Measurements from ENCODE around the gene PSMA6. TPM values are rescaled to one million over a fixed set of nuclear protein-coding genes. Genes with fewer than 3 reads are reported as not detected.

Gene PSMA6
- total and polyA plus RNA-seq, 2 of the 13 experiments (the other 11 are each of a cell fraction or from before 2014, with no cell fraction given): 525 to 1,109 TPM

DNA sequence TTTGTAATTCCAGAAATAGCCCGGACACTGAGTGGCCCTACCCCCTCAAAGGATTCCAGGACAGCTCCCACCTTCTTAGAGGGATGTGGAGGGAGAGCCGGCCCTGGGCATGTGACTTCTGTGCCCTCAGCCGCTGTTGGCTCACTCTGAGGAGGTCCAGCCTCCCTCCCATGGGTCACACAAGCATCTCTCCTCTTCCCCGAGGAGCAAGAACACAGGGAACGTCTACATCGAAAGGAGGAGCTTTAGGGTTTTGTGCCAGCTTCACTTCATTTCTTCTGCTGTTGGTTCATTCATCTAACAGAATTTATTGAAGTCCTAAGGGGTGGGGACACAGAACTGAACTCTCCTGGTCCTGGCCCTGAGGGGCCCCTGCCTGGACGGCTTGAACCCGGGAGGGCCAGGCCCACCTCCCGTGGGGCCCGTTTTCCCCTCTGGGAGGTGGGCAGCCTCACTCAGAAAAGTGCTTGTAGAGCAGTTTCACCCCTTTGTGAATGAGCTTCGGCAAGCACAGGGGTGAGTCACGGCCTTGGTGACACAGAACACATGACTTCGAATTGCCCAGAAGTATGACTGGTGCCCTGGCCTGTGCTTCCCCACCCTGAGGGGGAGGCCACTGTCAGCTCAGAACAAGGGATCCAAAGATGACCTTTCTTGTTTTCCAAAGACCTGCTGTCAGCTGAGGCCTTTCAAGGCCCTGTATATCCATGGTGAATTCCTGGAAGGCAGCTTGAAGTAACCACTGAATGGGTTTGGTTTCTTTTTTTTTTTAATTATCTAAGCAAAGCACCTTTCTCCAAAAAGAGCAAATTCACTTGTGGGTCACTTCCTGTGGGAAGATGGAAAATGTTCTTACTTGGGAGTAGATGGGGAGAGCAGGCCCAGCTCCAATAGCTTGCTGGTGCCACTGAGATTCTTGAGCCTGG lies 73.2 kb downstream of the PSMA6 start (continued):
- TF ChIP-seq, protein P1, sequence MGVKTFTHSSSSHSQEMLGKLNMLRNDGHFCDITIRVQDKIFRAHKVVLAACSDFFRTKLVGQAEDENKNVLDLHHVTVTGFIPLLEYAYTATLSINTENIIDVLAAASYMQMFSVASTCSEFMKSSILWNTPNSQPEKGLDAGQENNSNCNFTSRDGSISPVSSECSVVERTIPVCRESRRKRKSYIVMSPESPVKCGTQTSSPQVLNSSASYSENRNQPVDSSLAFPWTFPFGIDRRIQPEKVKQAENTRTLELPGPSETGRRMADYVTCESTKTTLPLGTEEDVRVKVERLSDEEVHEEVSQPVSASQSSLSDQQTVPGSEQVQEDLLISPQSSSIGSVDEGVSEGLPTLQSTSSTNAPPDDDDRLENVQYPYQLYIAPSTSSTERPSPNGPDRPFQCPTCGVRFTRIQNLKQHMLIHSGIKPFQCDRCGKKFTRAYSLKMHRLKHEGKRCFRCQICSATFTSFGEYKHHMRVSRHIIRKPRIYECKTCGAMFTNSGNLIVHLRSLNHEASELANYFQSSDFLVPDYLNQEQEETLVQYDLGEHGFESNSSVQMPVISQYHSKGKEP (CRISPR knock-in tag; IDR thresholded peaks at IDR 0.05): 0 out of 2 replicates have a peak, but pooled peaks have one; percentile 64
- TF ChIP-seq MAFG (CRISPR knock-in tag; IDR thresholded peaks at IDR 0.05): 0 out of 2 replicates have a peak, but pooled peaks have one; percentile 26
- no peak for TF ChIP-seq ZNF138 (CRISPR knock-in tag; IDR thresholded peaks at IDR 0.05; ENCODE audit: low read depth)
- no peak for TF ChIP-seq ZSCAN30 (CRISPR knock-in tag; IDR thresholded peaks at IDR 0.05)
- TF ChIP-seq KDM1A (CRISPR knock-in tag; IDR thresholded peaks at IDR 0.05): peak; percentile 61
- TF ChIP-seq ZNF839 (CRISPR knock-in tag; IDR thresholded peaks at IDR 0.05; ENCODE audit: borderline replicate concordance): peak; percentile 24; the same call in 1 of the 2 replicates
- TF ChIP-seq ZFP36 (IDR thresholded peaks at IDR 0.05; ENCODE audit: borderline replicate concordance, low read depth, low read length, partially characterized antibody): no peak
- TF ChIP-seq ZNF619 (CRISPR knock-in tag; IDR thresholded peaks at IDR 0.05): 0 out of 2 replicates have a peak, but pooled peaks have one; percentile 51
- TF ChIP-seq MTA1 (CRISPR knock-in tag; IDR thresholded peaks at IDR 0.05; ENCODE audit: borderline replicate concordance): peak; percentile 62; the same call in 1 of the 2 replicates
- peak; percentile 82 to 88 for TF ChIP-seq NR2F1 (CRISPR knock-in tag; IDR thresholded peaks at IDR 0.05)
- peak; percentile 77; the same call in 1 of the 2 replicates for TF ChIP-seq ZNF598 (CRISPR knock-in tag; IDR thresholded peaks at IDR 0.05; ENCODE audit: borderline replicate concordance)
- peak; percentile 99 for TF ChIP-seq ZNF136 (CRISPR knock-in tag; IDR thresholded peaks at IDR 0.05; ENCODE audit: low read depth)
- TF ChIP-seq, protein P2, sequence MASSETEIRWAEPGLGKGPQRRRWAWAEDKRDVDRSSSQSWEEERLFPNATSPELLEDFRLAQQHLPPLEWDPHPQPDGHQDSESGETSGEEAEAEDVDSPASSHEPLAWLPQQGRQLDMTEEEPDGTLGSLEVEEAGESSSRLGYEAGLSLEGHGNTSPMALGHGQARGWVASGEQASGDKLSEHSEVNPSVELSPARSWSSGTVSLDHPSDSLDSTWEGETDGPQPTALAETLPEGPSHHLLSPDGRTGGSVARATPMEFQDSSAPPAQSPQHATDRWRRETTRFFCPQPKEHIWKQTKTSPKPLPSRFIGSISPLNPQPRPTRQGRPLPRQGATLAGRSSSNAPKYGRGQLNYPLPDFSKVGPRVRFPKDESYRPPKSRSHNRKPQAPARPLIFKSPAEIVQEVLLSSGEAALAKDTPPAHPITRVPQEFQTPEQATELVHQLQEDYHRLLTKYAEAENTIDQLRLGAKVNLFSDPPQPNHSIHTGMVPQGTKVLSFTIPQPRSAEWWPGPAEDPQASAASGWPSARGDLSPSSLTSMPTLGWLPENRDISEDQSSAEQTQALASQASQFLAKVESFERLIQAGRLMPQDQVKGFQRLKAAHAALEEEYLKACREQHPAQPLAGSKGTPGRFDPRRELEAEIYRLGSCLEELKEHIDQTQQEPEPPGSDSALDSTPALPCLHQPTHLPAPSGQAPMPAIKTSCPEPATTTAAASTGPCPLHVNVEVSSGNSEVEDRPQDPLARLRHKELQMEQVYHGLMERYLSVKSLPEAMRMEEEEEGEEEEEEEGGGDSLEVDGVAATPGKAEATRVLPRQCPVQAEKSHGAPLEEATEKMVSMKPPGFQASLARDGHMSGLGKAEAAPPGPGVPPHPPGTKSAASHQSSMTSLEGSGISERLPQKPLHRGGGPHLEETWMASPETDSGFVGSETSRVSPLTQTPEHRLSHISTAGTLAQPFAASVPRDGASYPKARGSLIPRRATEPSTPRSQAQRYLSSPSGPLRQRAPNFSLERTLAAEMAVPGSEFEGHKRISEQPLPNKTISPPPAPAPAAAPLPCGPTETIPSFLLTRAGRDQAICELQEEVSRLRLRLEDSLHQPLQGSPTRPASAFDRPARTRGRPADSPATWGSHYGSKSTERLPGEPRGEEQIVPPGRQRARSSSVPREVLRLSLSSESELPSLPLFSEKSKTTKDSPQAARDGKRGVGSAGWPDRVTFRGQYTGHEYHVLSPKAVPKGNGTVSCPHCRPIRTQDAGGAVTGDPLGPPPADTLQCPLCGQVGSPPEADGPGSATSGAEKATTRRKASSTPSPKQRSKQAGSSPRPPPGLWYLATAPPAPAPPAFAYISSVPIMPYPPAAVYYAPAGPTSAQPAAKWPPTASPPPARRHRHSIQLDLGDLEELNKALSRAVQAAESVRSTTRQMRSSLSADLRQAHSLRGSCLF (CRISPR knock-in tag; IDR thresholded peaks at IDR 0.05; ENCODE audit: borderline replicate concordance): no peak; the same call in 1 of the 2 replicates
- peak; percentile 55; the same call in 1 of the 2 replicates for TF ChIP-seq ZNF563 (CRISPR knock-in tag; IDR thresholded peaks at IDR 0.05)
- no peak for TF ChIP-seq ZNF333 (CRISPR knock-in tag; IDR thresholded peaks at IDR 0.05; ENCODE audit: borderline replicate concordance)
- TF ChIP-seq ZNF609 (CRISPR knock-in tag; IDR thresholded peaks at IDR 0.05; ENCODE audit: borderline replicate concordance): peak; percentile 80
